NT2/D1 (cell line): ENCODE data around the gene DACH2.

Source experiments
- YY1 ChIP-seq: IDR thresholded peaks from 2 replicates; pipeline ENCODE4 v1.6.1; 2011; ENCODE audit not compliant: insufficient read length, insufficient read depth
- ZNF274 ChIP-seq: IDR thresholded peaks from 2 replicates; pipeline ENCODE4 v1.6.1; 2011; ENCODE audit warnings: mild to moderate bottlenecking, low read depth, low read length

DNA sequence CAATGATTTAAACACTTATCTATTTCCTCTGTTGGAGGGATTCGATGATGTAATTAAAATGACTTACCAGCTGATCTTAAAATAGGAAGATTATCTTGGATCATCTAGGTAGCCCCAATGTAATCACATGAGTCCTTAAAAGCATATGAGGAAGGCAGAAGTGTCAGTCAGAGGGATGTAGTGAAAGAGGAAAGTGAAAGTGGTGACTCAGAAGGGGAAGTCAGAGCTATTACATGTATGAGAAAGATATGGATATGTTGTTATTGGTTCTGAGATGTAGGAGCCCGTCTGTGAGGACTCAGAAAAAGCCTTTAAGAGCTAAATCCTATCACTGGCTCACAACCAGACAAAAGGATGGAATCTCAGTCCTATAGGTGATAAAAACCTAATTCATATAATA lies 456.4 kb downstream of the DACH2 start:
- TF ChIP-seq YY1, result no peak
- TF ChIP-seq ZNF274, result no peak
